ENCODE data around the gene GPR12. TPM values are rescaled to one million over a fixed set of nuclear protein-coding genes. Genes with fewer than 3 reads are reported as not detected.

The GPR12 gene
- polyA plus RNA-seq, 1 donor from 2014 or later: 6.7 TPM

GRCh38 chr13:26706381-26706780 lies 54.2 kb downstream of the GPR12 start:
- Histone ChIP-seq H3K79me2 (replicated peaks; ENCODE audit: insufficient read depth, low read length) (no peaks in the 10 kb centered on the region), H3K9me3 (ENCODE audit: low read length) (no peaks in the 10 kb centered on the region), H3K4me2 (ENCODE audit: low read length) (no peak overlapping the region), H2AFZ (ENCODE audit: low read depth, low read length) (no peak overlapping the region), H3K27me3 (ENCODE audit: insufficient read depth, low read depth, low read length) (no peaks in the 10 kb centered on the region), H4K20me1 (ENCODE audit: insufficient read depth) (no peaks in the 10 kb centered on the region), H3K27ac (ENCODE audit: low read length) (no peak overlapping the region), H3F3A (ENCODE audit: insufficient read depth, low read length, poor library complexity, severe bottlenecking) (no peaks in the 10 kb centered on the region), H3K9me2 (ENCODE audit: insufficient read depth, low read length) (no peaks in the 10 kb centered on the region), H3K36me3 (ENCODE audit: insufficient read depth, low read length) (no peaks in the 10 kb centered on the region), H3K9ac (ENCODE audit: low read length) (no peak overlapping the region), H3K4me3 (ENCODE audit: low read length) (no peak overlapping the region)
- TF ChIP-seq RAD21 (conservative IDR thresholded peaks at IDR 0.05) (no peak), EP300 (conservative IDR thresholded peaks at IDR 0.05; ENCODE audit: poor library complexity, severe bottlenecking) (no peak), MXI1 (conservative IDR thresholded peaks at IDR 0.05; ENCODE audit: poor library complexity, severe bottlenecking) (no peak), CTCF (IDR thresholded peaks at IDR 0.05; ENCODE audit: poor library complexity, severe bottlenecking) (no peak), POLR2AphosphoS5 (IDR thresholded peaks at IDR 0.05) (no peak)

GRCh38 chr13:26705536-26705935 lies 55.0 kb downstream of the GPR12 start:
- no peak overlapping the region for H3K4me2 ChIP-seq (ENCODE audit: low read length)
- H3K9me2 ChIP-seq (ENCODE audit: insufficient read depth, low read length): no peaks in the 10 kb centered on the region
- no peaks in the 10 kb centered on the region for H4K20me1 ChIP-seq (ENCODE audit: insufficient read depth)
- no peaks in the 10 kb centered on the region for H3K36me3 ChIP-seq (ENCODE audit: insufficient read depth, low read length)
- no peaks in the 10 kb centered on the region for H3K79me2 ChIP-seq (replicated peaks; ENCODE audit: insufficient read depth, low read length)
- H3K9me3 ChIP-seq (ENCODE audit: low read length): no peaks in the 10 kb centered on the region
- H3K27ac ChIP-seq (ENCODE audit: low read length): no peak overlapping the region
- H3K27me3 ChIP-seq (ENCODE audit: insufficient read depth, low read depth, low read length): no peaks in the 10 kb centered on the region
- no peak for TF ChIP-seq EZH2 (IDR thresholded peaks at IDR 0.05; ENCODE audit: borderline replicate concordance, insufficient read depth, low read length, poor library complexity, severe bottlenecking)
- no peak for TF ChIP-seq CTCF (IDR thresholded peaks at IDR 0.05; ENCODE audit: poor library complexity, severe bottlenecking)
- H3K4me3 ChIP-seq (ENCODE audit: low read length): no peak overlapping the region
- no peak overlapping the region for H3K9ac ChIP-seq (ENCODE audit: low read length)
- no peak overlapping the region for H2AFZ ChIP-seq (ENCODE audit: low read depth, low read length)
- no peaks in the 10 kb centered on the region for H3F3A ChIP-seq (ENCODE audit: insufficient read depth, low read length, poor library complexity, severe bottlenecking)

Other genes with a start within 250 kb of the GPR12 start
- 44.5 and 49.1 TPM in 2 replicates for gene WASF3, start 203.1 kb downstream of the GPR12 start, polyA plus RNA-seq